Measurements from ENCODE around the gene RAD54L2. TPM values are rescaled to one million over a fixed set of nuclear protein-coding genes. Genes with fewer than 3 reads are reported as not detected.

Gene RAD54L2
- total and polyA plus RNA-seq, 9 of the 15 experiments (the other 6 are each of a cell fraction or from before 2014, with no cell fraction given): 1.3 to 12.2 (median 5.4) TPM

DNA sequence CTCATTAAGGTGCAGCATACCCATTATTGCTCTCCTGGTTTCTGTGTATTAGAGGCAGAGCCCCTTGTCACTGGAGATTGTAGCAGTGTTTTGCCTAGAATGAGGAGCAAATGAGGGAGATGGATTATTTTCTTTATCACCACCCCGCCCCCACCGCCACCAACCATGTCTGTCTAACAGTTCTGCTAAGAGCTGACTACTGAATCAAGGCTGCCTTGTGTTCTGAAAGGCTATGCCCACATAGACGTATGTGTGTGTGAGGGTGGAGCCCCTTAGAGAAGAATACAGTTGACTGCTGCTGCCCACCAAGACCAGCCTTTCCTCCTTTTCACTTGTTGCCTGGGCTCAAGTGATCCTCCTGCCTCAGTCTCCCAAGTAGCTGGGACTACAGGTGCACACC is 47.4 kb downstream of the RAD54L2 start:
- Histone ChIP-seq H3K4me1 (replicated peaks in 1 of 2; ENCODE audit: control insufficient read depth in 2 of 2, insufficient read depth in 2 of 2, low read length in 2 of 2) (peaks cover 0 to 2% of the 10 kb centered on the region in 2 experiments; a peak in 3 of 5 replicates), H3K9ac (ENCODE audit: insufficient read depth in 1 of 2, low read depth in 2 of 2, low read length in 2 of 2) (no peak overlapping the region), H3K27ac (ENCODE audit: extremely low read depth, low read depth, low read length) (no peak overlapping the region), H3K9me1 (ENCODE audit: control insufficient read depth, insufficient read depth, low read length) (no peaks in the 10 kb centered on the region), H4K20me1 (replicated peaks; ENCODE audit: control insufficient read depth, insufficient read depth, low read length) (no peaks in the 10 kb centered on the region), H3K79me2 (ENCODE audit: control insufficient read depth, insufficient read depth, low read length) (no peaks in the 10 kb centered on the region; the same call in 2 of the 3 replicates), H2AFZ (ENCODE audit: low read depth, low read length) (no peak overlapping the region), H3K9me3 (replicated peaks; ENCODE audit: control insufficient read depth, insufficient read depth, low read depth, low read length) (no peaks in the 10 kb centered on the region), H3K27me3 (ENCODE audit: control insufficient read depth in 2 of 2, insufficient read depth in 2 of 2, low read length in 2 of 2) (no peaks in the 10 kb centered on the region), H3K4me3 (no peak overlapping the region), H3K4me2 (ENCODE audit: insufficient read depth, low read length) (no peak overlapping the region), H3K36me3 (ENCODE audit: control insufficient read depth, insufficient read depth, low read length) (peaks cover 7% of the 10 kb centered on the region; the same call in 2 of the 3 replicates)
- no TSS peak for BruUV-seq (replicated peaks)
- ATAC-seq (no peak), FAIRE-seq (no peak), DNase-seq (ENCODE audit: extremely low read depth in 1 of 4, low spot score in 3 of 4) (no peak)
- 78% methylated on average over 3 of the region's 3 CpGs for WGBS (ENCODE audit: insufficient coverage, low coverage, missing lambda C conversion rate)
- CTCF ChIA-PET (ENCODE audit: low intra/inter-chr PET ratio): no interaction called here
- TF ChIP-seq, protein P1, sequence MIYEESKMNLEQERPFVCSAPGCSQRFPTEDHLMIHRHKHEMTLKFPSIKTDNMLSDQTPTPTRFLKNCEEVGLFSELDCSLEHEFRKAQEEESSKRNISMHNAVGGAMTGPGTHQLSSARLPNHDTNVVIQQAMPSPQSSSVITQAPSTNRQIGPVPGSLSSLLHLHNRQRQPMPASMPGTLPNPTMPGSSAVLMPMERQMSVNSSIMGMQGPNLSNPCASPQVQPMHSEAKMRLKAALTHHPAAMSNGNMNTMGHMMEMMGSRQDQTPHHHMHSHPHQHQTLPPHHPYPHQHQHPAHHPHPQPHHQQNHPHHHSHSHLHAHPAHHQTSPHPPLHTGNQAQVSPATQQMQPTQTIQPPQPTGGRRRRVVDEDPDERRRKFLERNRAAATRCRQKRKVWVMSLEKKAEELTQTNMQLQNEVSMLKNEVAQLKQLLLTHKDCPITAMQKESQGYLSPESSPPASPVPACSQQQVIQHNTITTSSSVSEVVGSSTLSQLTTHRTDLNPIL (CRISPR knock-in tag; IDR thresholded peaks at IDR 0.05): no peak
- TF ChIP-seq MAFK (IDR thresholded peaks at IDR 0.05; ENCODE audit: low read length) (no peak), IRF1 (CRISPR knock-in tag; IDR thresholded peaks at IDR 0.05; ENCODE audit: borderline replicate concordance) (no peak), ZNF639 (CRISPR knock-in tag; conservative IDR thresholded peaks at IDR 0.05 in 1 of 2, IDR thresholded peaks at IDR 0.05 in 1 of 2) (no peak), PHF8 (IDR thresholded peaks at IDR 0.05; ENCODE audit: borderline replicate concordance, low read length) (no peak), TAF1 (IDR thresholded peaks at IDR 0.05; ENCODE audit: control insufficient read depth, extremely low read depth, insufficient read depth, low read length, severe bottlenecking) (no peak)
- intact Hi-C loops (cut with micrococcal nuclease) (no loop called here), in situ Hi-C loops (cut with MboI) (no loop called here)
- POLR2A ChIA-PET: interaction anchor here (1.0 kb wide), 1 partner anchor 15 kb away, joined by 4 read pairs; no protein-coding TSS in a partner anchor

Other genes with a start within 250 kb of the RAD54L2 start
- gene MANF, start 153.4 kb upstream of the RAD54L2 start, total RNA-seq (2014; rRNA removed): 41.7 and 58.5 TPM in 2 replicates
- gene MANF, start 153.4 kb upstream of the RAD54L2 start, total RNA-seq (2014; rRNA removed; fragmentation: Illumina TruSeq; extraction: Trizol): 44.9 and 50.8 TPM in 2 replicates
- 41.1 and 42.3 TPM in 2 replicates for gene MANF, start 153.4 kb upstream of the RAD54L2 start, total RNA-seq (2015; rRNA removed; fragmentation: Illumina TruSeq; extraction: Trizol)
- gene MANF, start 153.4 kb upstream of the RAD54L2 start, total RNA-seq (2021): 39.3 and 49.9 TPM in 2 replicates
- gene MANF, start 153.4 kb upstream of the RAD54L2 start, polyA plus RNA-seq (2011; rRNA removed): 44.2 and 47.7 TPM in 2 replicates
- 51.3 and 52.7 TPM in 2 replicates for gene MANF, start 153.4 kb upstream of the RAD54L2 start, polyA plus RNA-seq (2014; fragmentation: Illumina TruSeq; extraction: Trizol)
- gene MANF, start 153.4 kb upstream of the RAD54L2 start, polyA plus RNA-seq (2014; fragmentation: Nextera tagmentation; extraction: Ambion mirVana): 1 to 10 TPM; 6.5 to 7.1 TPM
- 46.7 and 53.5 TPM in 2 replicates for gene MANF, start 153.4 kb upstream of the RAD54L2 start, polyA plus RNA-seq (2014; rRNA removed)
- 14.6 and 19.4 TPM in 2 replicates for gene RBM15B, start 147.4 kb upstream of the RAD54L2 start, total RNA-seq (2014; rRNA removed)
- gene RBM15B, start 147.4 kb upstream of the RAD54L2 start, total RNA-seq (2014; rRNA removed; fragmentation: Illumina TruSeq; extraction: Trizol): 8.1 and 8.8 TPM in 2 replicates
- gene RBM15B, start 147.4 kb upstream of the RAD54L2 start, total RNA-seq (2015; rRNA removed; fragmentation: Illumina TruSeq; extraction: Trizol): 13.4 and 13.9 TPM in 2 replicates
- gene RBM15B, start 147.4 kb upstream of the RAD54L2 start, total RNA-seq (2021): 20.7 and 21.0 TPM in 2 replicates
- 4.7 and 6.8 TPM in 2 replicates for gene RBM15B, start 147.4 kb upstream of the RAD54L2 start, polyA plus RNA-seq (2011; rRNA removed)
- gene RBM15B, start 147.4 kb upstream of the RAD54L2 start, polyA plus RNA-seq (2014; fragmentation: Illumina TruSeq; extraction: Trizol): 13.6 and 13.7 TPM in 2 replicates
- 1 to 10 TPM; 1.8 to 1.9 TPM for gene RBM15B, start 147.4 kb upstream of the RAD54L2 start, polyA plus RNA-seq (2014; fragmentation: Nextera tagmentation; extraction: Ambion mirVana)
- gene RBM15B, start 147.4 kb upstream of the RAD54L2 start, polyA plus RNA-seq (2014; rRNA removed): 10.5 and 12.2 TPM in 2 replicates
- gene DCAF1, start 38.7 kb upstream of the RAD54L2 start, total RNA-seq (2014; rRNA removed): 12.6 and 13.3 TPM in 2 replicates
- gene DCAF1, start 38.7 kb upstream of the RAD54L2 start, total RNA-seq (2014; rRNA removed; fragmentation: Illumina TruSeq; extraction: Trizol): 14.4 and 15.4 TPM in 2 replicates
- 15.3 and 16.2 TPM in 2 replicates for gene DCAF1, start 38.7 kb upstream of the RAD54L2 start, total RNA-seq (2015; rRNA removed; fragmentation: Illumina TruSeq; extraction: Trizol)
- 19.3 and 20.3 TPM in 2 replicates for gene DCAF1, start 38.7 kb upstream of the RAD54L2 start, total RNA-seq (2021)
- 11.4 and 15.0 TPM in 2 replicates for gene DCAF1, start 38.7 kb upstream of the RAD54L2 start, polyA plus RNA-seq (2011; rRNA removed)
- 19.4 and 21.5 TPM in 2 replicates for gene DCAF1, start 38.7 kb upstream of the RAD54L2 start, polyA plus RNA-seq (2014; fragmentation: Illumina TruSeq; extraction: Trizol)
- 1 to 10 TPM; 2.8 to 7.1 TPM for gene DCAF1, start 38.7 kb upstream of the RAD54L2 start, polyA plus RNA-seq (2014; fragmentation: Nextera tagmentation; extraction: Ambion mirVana)
- 15.7 and 17.0 TPM in 2 replicates for gene DCAF1, start 38.7 kb upstream of the RAD54L2 start, polyA plus RNA-seq (2014; rRNA removed)
- gene TEX264, start 132.5 kb downstream of the RAD54L2 start, total RNA-seq (2014; rRNA removed): 31.0 and 42.5 TPM in 2 replicates
- gene TEX264, start 132.5 kb downstream of the RAD54L2 start, total RNA-seq (2014; rRNA removed; fragmentation: Illumina TruSeq; extraction: Trizol): 19.8 and 25.4 TPM in 2 replicates
- 31.3 and 34.7 TPM in 2 replicates for gene TEX264, start 132.5 kb downstream of the RAD54L2 start, total RNA-seq (2015; rRNA removed; fragmentation: Illumina TruSeq; extraction: Trizol)
- 29.5 and 32.1 TPM in 2 replicates for gene TEX264, start 132.5 kb downstream of the RAD54L2 start, total RNA-seq (2021)
- gene TEX264, start 132.5 kb downstream of the RAD54L2 start, polyA plus RNA-seq (2011; rRNA removed): 31.3 and 35.8 TPM in 2 replicates
- gene TEX264, start 132.5 kb downstream of the RAD54L2 start, polyA plus RNA-seq (2014; fragmentation: Illumina TruSeq; extraction: Trizol): 44.4 and 47.0 TPM in 2 replicates
- 10 to 100 TPM in 1 of 2 experiments, 1 to 10 TPM in 1; 4.1 to 20.2 TPM for gene TEX264, start 132.5 kb downstream of the RAD54L2 start, polyA plus RNA-seq (2014; fragmentation: Nextera tagmentation; extraction: Ambion mirVana)
- gene TEX264, start 132.5 kb downstream of the RAD54L2 start, polyA plus RNA-seq (2014; rRNA removed): 30.1 and 34.9 TPM in 2 replicates
- gene GRM2, start 168.3 kb downstream of the RAD54L2 start, total RNA-seq (2014; rRNA removed): not detected in 2 replicates
- gene GRM2, start 168.3 kb downstream of the RAD54L2 start, total RNA-seq (2014; rRNA removed; fragmentation: Illumina TruSeq; extraction: Trizol): not detected in 2 replicates
- gene GRM2, start 168.3 kb downstream of the RAD54L2 start, total RNA-seq (2015; rRNA removed; fragmentation: Illumina TruSeq; extraction: Trizol): not detected in 2 replicates
- gene GRM2, start 168.3 kb downstream of the RAD54L2 start, total RNA-seq (2021): not detected in 2 replicates
- not detected in 2 replicates for gene GRM2, start 168.3 kb downstream of the RAD54L2 start, polyA plus RNA-seq (2011; rRNA removed)
- gene GRM2, start 168.3 kb downstream of the RAD54L2 start, polyA plus RNA-seq (2014; fragmentation: Illumina TruSeq; extraction: Trizol): not detected in 2 replicates
- gene GRM2, start 168.3 kb downstream of the RAD54L2 start, polyA plus RNA-seq (2014; fragmentation: Nextera tagmentation; extraction: Ambion mirVana): not detected
- gene GRM2, start 168.3 kb downstream of the RAD54L2 start, polyA plus RNA-seq (2014; rRNA removed): not detected in 2 replicates
- gene IQCF6, start 240.5 kb downstream of the RAD54L2 start, total RNA-seq (2014; rRNA removed): not detected in 2 replicates
- gene IQCF6, start 240.5 kb downstream of the RAD54L2 start, total RNA-seq (2014; rRNA removed; fragmentation: Illumina TruSeq; extraction: Trizol): not detected in 2 replicates
- not detected in 2 replicates for gene IQCF6, start 240.5 kb downstream of the RAD54L2 start, total RNA-seq (2015; rRNA removed; fragmentation: Illumina TruSeq; extraction: Trizol)
- not detected in 2 replicates for gene IQCF6, start 240.5 kb downstream of the RAD54L2 start, total RNA-seq (2021)
- not detected in 2 replicates for gene IQCF6, start 240.5 kb downstream of the RAD54L2 start, polyA plus RNA-seq (2011; rRNA removed)
- gene IQCF6, start 240.5 kb downstream of the RAD54L2 start, polyA plus RNA-seq (2014; fragmentation: Illumina TruSeq; extraction: Trizol): not detected in 2 replicates
- not detected for gene IQCF6, start 240.5 kb downstream of the RAD54L2 start, polyA plus RNA-seq (2014; fragmentation: Nextera tagmentation; extraction: Ambion mirVana)
- gene IQCF6, start 240.5 kb downstream of the RAD54L2 start, polyA plus RNA-seq (2014; rRNA removed): not detected in 2 replicates

Data from K562 (cell line).